GM10847 (cell line): ENCODE measurements around the gene SCD5.

Source experiments
- POLR2A ChIP-seq: IDR thresholded peaks from 2 replicates; pipeline ENCODE4 v1.6.1; 2011; ENCODE audit not compliant: insufficient read length; ENCODE audit errors: extremely low read depth

SCD5 gene

GRCh38 chr4:82798168-82799005 lies at the start of gene SCD5:
Gene SCD5 (minus strand): TSS chr4:82798796. CDS start chr4:82798537, 259 bp downstream.
- TF ChIP-seq POLR2A, result no peak

- TF ChIP-seq POLR2A, result no peak
Observed at GRCh38 chr4:82842593-82842992, 44.0 kb upstream of the SCD5 start.

GRCh38 chr4:82839624-82840023 lies 41.0 kb upstream of the SCD5 start:
- no peak for TF ChIP-seq POLR2A

- TF ChIP-seq POLR2A, result no peak
Observed at GRCh38 chr4:82833696-82834313, 35.2 kb upstream of the SCD5 start.

- no peak for TF ChIP-seq POLR2A
Observed at GRCh38 chr4:82825425-82825824, 26.8 kb upstream of the SCD5 start.

- no peak for TF ChIP-seq POLR2A
Observed at GRCh38 chr4:82823062-82823461, 24.5 kb upstream of the SCD5 start.

GRCh38 chr4:82820689-82821088 lies 22.1 kb upstream of the SCD5 start:
- TF ChIP-seq POLR2A, result no peak

GRCh38 chr4:82818664-82819662 lies 20.4 kb upstream of the SCD5 start:
- no peak for TF ChIP-seq POLR2A

- TF ChIP-seq POLR2A, result no peak
Observed at GRCh38 chr4:82814034-82814433, 15.4 kb upstream of the SCD5 start.

- no peak for TF ChIP-seq POLR2A
Observed at GRCh38 chr4:82811838-82812341, 13.3 kb upstream of the SCD5 start.

GRCh38 chr4:82811392-82811791 lies 12.8 kb upstream of the SCD5 start:
- no peak for TF ChIP-seq POLR2A

GRCh38 chr4:82810176-82810575 lies 11.6 kb upstream of the SCD5 start:
- TF ChIP-seq POLR2A, result no peak

- no peak for TF ChIP-seq POLR2A
Observed at GRCh38 chr4:82809619-82810018, 11.0 kb upstream of the SCD5 start.

- no peak for TF ChIP-seq POLR2A
Observed at GRCh38 chr4:82803746-82804145, 5.2 kb upstream of the SCD5 start.

- TF ChIP-seq POLR2A, result no peak
Observed at GRCh38 chr4:82802911-82803310, 4.3 kb upstream of the SCD5 start.
